ENCODE results near the gene HLCS.

- peak; percentile 89 for TF ChIP-seq EZH2phosphoT487 (IDR thresholded peaks at IDR 0.05)
- no peak for TF ChIP-seq CTCF (IDR thresholded peaks at IDR 0.05)
- peak; percentile 92 for TF ChIP-seq EZH2 (IDR thresholded peaks at IDR 0.05)
Measured at GRCh38 chr21:36704958-36705678, 261.4 kb downstream of the HLCS start.
